Hematopoietic multipotent progenitor cell treated with erythropoietin and hydrocortisone succinate and interleukin-3 and kit ligand, for 15 days (in vitro differentiated cells): ENCODE results near the gene CTSL.

ENCODE experiments used
- DNase-seq: peaks from one replicate; pipeline ENCODE4 v3.0.0-alpha.2; 2015; ENCODE audit warnings: low spot score

The CTSL gene

GRCh38 chr9:87725900-87726709 lies at the start of gene CTSL:
TSS of gene CTSL (plus strand) at chr9:87726119. CDS start at chr9:87727604, 1,485 bp downstream.
- DNase-seq, result peak; percentile 95

GRCh38 chr9:87676976-87677775 lies 48.7 kb upstream of the CTSL start:
- peak; percentile 32 for DNase-seq

DNA sequence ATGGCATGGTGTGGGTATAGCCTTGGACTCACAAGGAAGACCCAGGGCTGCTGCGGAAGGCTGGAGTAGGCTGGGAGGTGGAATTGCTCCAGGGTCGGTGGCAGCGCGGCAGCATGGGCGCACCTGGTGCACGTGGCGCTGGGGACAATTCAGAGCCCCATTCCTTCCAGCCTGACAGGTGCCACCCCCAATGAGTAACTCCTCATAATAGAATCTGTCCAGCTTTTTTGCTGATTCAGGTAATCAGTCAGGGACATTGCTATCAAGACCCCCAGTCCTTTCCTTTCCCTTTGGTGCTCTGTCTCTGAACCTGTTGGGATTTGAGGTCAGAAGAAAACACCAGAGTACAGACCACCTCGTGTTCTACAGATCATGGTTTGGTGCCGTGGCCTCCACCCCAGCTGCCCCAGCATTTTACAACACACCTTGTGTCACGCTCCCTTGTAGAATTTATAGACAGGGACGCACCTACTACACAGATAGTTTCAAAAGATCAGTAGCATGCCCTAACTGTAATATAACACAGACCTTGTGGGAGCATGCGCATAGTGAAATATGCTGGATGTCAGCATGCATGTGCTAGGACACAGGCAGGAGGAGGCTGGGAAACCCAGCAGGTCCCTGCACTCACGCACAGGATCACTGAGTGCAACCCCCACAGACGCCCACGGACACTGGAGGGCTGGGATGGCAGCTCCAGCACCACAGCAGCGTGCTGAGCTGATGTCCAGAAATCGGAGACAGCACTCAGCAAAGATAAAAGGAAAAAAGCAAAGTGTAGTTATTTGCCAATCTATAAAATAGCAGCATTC lies 47.9 kb upstream of the CTSL start:
- no peak for DNase-seq

DNA sequence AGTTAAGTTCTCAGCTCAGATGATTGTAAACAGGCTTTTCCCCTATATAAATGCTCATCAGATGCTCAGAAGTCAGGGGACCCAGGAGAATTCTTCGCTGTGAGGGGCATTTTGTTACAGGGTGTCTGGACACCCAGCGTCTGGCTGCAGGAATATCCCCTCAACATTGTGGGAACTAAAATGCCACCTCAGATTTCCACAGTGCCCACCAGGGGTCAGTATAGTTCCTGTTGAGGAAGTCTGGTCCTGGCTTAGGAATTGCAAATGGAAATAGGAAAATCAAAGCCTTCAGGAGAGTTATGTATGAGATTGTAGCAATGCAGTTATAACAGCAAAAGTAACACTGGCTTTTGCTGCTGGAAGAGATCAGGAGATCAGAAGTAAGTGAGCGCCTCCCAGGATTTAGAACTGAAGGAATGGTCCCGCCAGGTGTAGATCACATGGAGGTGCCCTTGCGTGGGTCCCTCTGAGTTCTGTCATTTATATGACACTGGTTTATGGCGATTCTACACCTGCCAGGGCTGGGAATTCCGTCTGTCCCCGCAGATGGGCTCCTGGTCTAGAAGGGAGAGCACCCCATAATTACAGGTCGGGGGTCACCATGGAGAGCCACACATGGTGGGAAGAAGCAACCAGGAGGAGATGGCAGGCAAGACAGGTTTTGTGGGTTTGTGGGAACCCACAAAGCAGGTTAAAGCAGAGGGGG lies 47.1 kb upstream of the CTSL start:
- peak; percentile 80 for DNase-seq

GRCh38 chr9:87681271-87682061 lies 44.5 kb upstream of the CTSL start:
- DNase-seq, result no peak

DNA sequence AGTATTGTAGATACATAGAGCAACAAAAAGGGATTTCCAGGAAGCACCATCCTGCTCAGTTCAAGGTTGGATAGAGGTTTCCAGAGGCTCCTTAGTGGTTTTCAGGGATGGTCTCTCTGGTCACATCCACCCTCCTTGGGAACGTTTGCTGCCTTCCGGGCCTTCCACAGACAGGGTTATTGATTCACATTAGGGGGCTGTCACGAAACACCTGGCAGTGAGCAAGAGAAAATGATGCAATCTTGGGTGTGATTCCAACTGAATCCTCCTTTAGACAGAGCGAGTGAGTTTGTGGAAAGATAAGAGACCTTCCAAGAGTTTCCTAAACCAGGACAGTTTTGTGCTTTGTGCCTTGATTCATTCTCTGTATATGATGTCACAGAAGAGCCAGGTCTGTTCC lies 43.8 kb upstream of the CTSL start:
- no peak for DNase-seq

DNA sequence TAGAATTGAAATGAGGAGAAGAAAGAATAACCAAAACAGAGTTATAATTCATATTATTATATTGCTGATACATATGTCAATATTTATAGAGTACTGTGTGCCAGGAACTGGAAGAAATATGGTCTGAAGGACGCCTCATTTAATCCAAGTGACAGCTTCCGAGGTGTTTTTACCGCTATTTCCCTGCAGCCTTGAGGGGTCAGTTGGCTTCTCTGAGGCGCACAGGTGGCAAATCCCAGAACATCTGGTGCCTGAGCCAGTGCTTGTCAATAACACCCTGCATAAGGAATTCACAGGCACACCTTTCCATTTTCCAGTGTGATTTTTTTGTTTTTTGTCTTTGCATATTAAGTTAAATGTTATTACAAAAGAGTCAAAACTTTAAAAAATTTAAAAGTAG lies 43.3 kb upstream of the CTSL start:
- DNase-seq, result no peak

DNA sequence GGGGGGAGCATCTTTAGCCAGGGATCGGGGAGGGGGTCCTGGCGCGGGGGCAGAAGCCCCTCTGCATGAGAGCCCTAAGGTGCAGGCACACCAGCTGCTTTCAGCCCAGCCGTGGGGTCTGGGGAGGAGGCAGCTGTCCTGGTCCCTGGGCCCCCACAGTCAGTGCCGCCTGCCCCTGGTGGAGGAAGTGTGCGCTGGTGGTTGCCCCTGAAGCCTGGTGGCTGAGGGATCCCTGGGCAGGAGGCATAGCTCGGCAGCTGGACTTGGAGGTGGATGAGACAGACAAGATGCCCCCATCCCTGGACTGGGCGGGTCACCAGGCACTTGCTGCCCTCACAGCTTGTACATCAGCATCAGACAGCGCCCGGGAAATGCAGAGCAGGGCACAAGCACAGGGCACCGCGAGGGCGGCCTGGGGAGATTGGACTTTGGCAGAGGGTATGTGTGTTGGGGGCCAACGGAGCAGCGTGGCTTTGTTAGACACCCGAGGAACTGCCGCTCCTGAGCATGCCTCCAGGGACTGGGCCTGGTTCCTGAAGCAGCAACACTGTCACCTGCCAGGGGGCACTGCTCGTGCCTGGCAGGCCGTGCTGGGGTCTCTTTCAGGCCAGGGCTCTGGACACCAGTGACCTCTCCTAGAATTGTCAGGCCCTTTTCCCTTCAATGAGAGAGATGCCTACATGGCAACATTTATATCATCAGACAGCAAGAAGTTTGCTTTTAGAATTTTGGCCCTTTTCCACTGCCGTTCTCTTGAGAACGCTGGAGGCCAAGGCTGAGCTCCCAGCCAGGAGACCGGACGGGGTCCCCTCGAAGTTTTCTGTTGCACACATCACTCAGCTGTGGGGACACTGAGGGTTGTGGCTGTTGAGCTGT lies 41.9 kb upstream of the CTSL start:
- no peak for DNase-seq

DNA sequence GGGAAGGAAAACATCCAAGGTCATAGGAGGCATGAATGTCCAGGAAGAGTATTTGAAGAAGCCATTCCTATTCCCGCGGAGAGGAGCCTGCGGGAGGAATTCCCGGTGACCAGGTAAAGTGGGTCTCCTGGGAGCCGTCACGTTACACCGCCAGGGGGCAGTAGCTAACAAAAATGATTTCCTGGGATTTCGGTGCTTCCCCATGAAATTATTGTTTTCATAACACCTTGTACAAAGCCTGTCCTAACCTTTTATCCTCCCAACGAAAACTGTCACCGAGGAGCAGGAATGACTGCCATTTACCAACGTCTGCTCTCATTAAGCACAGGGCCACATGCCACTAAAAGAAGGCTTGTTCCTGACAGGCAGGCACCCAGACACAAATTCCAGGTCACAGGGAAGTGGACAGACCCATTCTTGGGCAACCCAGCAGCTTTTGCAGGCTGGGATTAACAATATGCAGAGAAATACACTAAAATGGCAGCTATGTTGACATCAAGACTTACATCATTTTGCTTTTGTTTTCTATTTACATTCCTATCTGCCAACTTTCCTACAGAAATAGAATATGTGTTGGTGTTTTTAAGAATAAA lies 41.2 kb upstream of the CTSL start:
- peak; percentile 68 for DNase-seq

DNA sequence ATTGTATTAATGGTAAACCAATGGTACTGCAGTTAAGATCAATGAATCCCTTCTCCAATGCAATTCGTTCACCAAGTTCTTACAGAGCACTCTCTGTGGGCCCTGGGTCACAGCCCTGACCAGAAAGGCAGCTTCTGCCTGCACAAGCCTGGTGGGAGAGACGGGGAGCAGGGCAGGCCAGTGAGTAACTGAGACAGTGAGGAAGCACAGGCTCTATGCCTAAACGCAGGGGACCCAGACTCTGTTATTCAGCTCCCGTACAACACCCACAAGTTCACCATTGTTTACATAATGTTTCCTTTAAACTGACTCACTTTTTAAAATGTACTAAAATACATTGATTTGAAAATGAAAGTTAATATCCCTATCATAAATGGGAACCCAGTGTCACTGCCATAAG lies 40.5 kb upstream of the CTSL start:
- DNase-seq, result no peak

DNA sequence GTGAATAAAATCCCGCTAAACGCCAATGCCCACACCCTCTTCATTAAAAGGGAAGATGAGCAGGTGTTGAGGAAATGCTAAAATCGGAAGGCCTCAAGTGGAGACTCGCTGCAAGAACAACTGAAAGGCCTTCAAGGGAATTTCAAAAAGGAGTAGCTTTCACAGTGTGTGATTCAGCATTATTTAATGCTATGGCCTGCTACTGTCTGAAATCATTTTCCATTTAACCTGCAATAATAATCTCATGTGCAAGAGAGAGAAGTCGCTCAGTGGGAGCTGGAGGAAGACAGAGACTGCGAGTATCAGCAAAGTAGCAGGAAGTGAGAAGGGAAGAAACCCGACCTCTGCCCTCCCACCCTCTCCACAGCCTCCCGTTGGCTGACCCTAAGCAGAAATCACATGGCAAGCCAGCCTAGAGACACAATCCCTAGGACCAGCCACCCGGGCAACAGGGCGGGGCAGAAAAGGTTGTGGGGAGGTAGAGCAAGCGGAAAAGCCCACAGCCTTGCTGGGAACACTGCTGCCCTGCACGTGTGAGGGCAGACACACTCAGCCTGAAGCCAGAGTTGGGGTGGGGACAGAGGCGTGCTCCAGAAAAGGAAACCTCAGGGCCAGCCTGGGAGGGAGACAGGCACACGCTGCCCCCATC lies 39.9 kb upstream of the CTSL start:
- DNase-seq, result peak; percentile 41

DNA sequence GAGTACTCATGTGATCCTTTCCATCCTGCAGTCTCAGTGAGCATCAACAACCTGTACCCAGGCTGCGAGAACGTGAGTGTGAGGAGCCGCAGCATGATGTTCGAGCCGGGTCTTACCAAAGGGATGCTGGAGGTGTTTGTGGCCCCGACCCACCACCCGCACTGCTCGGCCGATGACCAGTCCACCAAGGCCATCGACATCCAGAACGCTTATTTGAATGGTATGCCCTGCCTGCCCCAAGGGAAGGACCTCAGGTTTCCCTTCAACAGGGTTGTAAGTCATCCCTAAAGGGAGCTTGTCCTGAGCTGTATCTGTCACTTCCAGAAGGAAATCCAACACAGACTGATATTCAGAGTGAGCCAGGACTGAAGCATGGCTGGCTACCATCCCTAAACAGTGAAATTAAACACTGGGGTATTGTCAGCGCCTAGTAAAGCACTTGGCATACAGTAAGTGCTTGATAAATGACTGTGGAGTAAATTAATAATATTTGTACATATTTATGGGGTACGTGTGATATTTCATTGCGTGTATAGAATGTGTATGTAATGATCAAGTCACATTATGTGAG lies 39.3 kb upstream of the CTSL start:
- no peak for DNase-seq

DNA sequence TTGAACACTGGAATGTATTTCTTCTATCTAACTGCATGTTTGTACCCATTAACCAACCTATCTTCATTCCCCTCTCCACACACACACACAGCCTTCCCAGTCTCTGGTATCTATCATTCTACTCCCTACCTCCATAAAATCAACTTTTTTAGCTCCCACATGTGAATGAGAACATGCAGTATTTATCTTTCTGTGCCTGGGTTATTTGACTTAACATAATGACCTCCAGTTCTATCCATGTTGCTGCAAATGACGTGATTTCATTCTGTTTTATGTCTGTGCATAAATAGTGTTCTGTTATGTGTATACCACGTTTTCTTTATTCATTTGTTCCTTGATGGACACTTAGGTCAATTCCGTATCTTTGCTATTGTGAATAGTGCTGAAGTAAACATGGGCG lies 38.7 kb upstream of the CTSL start:
- DNase-seq, result no peak

DNA sequence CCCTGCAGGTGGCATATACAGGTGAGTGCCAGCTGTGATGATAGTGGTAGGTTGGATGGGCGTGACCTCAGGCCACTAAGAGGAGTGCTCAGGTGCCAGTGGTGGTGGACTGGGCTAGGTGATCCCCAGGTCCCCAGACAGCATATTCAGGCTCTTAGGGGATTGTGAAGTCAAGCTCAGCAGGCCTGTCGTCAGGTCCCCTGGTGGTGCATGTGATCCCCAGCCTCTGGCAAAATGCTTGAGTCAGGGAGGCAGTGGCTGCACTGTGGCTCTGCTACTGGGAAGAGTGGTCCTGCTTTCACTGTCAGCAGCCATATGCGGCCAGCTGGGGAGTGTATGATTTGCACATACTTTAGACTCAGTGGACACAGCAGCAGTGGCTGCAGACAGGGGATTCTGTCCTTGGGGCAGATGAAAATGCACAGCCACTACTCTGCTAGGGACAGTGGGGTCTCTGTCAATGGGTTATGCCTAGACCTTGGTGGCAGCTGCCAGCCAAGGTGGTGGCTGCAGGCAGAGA lies 31.6 kb upstream of the CTSL start:
- no peak for DNase-seq

- DNase-seq, result no peak
Observed at GRCh38 chr9:87695523-87695922, 30.4 kb upstream of the CTSL start.

GRCh38 chr9:87696641-87697040 lies 29.3 kb upstream of the CTSL start:
- no peak for DNase-seq

DNA sequence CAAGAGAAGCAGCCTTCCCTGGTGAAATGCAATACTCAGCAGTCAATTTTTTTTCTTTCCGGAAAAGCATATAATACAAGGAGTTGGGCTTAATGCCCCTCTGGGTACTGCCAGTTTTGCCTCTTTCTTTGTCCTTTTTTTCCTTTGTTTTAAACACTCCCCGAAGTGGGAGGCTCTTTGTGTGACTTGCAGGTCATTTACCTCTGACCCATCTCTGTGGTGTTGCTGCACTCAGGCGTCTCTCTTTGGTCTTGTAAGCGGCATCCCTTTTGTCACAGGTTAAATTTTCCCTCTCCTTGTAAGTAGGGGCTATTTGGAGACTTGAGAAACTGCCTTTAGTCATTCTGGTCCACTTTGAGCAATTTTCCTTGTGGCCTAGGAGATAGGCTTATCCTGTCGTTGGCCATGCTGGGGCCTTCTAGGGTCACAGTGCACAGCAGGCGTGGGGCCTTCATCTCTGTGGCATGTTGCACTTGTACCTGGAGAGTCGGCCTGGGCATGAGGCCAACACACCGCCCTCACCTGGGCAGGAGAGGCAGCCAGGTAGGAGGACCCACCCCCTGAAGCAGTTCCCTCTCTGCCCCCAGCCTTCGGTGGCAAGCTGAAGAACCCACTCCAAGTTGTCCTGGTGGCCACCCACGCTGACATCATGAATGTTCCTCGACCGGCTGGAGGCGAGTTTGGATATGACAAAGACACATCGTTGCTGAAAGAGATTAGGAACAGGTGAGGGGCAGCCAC lies 27.7 kb upstream of the CTSL start:
- no peak for DNase-seq

DNA sequence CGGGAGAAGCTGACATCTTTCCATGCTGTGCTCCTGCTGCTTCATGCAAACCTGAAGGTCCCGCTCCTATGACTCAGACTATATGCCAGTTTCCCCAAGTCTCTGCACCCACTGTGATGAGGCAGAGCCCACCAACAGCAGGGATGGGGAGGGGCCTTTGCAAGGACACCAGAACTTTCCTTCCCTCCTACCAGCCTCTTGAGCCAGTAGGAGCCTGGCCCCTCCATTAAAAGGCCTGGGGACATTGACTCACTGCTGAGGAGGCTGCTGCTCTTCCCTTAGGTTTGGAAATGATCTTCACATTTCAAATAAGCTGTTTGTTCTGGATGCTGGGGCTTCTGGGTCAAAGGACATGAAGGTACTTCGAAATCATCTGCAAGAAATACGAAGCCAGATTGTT lies 26.1 kb upstream of the CTSL start:
- DNase-seq, result no peak
